Activated naive CD4-positive, alpha-beta T cell (primary cell): Measurements from ENCODE around the gene OGA.

Experiments used
- DNase-seq, 4 experiments: peaks; one replicate each; lab custom pipeline; 2025; lab: John Stamatoyannopoulos, UW

OGA gene

DNA sequence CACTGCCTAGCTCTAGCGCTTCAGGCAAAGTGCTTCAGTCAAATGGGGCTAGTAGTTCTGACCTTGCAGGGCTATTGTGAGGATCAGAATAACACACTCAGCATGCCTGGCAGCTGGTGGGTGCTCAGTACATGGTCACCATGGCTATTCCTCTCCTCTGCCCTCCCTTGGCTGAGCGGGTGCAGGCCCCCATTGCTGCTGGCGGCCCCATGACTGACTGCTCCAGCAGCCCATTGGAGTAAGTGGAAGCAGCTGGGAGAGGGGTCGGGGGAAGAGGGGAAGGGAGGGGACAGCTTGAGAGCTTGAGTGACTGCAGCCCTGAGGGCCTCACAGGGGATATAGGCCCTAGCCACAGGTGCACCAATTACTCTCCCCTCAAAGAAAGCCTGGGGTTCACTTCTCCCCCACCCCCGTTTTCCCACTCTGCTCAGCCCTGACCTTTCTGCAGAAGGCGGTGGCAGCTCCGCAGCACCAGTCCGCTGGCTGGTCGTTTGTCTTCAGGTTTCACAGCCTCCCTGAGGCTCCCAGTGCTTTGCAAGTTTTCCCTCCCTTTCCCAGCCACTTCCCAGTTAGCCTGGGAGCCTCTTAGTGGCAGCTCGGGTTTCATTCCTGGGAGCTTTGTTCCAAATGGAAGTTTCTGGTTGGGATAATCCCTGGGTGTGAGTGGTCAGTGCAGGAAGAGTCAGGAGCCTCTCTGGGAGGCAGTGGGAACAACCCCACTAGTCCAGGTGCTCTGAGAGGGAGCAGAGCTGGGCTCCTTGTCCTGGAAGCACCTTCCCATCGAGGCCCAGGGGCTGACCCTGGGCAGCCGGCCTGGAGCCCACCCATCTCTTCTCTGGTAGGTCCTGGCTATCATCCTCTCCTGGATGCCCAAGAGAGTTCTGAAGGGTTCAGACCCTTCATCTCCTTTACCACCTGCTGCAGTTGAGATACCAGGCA lies 58.7 kb downstream of the OGA start:
- DNase-seq, result no peak

DNA sequence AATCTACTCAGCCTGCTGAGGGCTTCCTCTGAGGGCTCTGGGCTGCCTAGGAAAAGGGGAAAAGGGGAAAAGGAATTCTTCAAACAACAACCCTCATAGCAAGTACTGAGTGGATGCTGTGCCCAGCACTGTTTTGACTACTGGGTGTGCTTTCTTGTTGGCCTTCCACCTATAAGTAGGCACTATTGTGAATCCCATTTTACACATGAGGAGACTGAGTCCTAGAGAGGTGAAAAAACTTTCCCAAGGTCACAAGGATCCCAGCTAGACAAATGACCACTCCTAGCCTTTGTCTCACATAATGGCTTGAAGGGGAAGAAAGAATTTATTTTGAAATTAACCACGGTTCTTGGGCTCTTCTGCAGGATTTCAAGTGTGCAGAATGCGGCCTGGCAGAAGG lies 59.4 kb downstream of the OGA start:
- DNase-seq, result no peak

DNA sequence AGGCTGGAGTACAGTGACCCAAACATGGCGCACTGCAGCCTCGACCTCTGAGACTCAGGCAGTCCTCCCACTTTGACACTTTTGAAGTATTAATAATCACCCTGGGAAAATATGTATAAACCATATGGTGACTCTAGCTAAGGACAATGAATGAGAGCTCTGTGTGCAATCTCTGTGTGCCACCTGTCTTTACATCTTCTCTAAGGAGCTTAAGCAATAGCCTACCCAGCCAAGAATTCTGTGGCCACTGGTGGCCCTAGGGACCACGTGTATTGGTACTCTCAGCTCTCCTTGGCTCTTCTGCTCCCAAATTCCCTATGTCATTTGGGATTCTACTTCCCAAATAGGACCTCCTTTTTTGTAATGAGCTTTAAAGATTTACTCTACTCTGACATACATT lies 66.0 kb downstream of the OGA start:
- DNase-seq, result no peak

DNA sequence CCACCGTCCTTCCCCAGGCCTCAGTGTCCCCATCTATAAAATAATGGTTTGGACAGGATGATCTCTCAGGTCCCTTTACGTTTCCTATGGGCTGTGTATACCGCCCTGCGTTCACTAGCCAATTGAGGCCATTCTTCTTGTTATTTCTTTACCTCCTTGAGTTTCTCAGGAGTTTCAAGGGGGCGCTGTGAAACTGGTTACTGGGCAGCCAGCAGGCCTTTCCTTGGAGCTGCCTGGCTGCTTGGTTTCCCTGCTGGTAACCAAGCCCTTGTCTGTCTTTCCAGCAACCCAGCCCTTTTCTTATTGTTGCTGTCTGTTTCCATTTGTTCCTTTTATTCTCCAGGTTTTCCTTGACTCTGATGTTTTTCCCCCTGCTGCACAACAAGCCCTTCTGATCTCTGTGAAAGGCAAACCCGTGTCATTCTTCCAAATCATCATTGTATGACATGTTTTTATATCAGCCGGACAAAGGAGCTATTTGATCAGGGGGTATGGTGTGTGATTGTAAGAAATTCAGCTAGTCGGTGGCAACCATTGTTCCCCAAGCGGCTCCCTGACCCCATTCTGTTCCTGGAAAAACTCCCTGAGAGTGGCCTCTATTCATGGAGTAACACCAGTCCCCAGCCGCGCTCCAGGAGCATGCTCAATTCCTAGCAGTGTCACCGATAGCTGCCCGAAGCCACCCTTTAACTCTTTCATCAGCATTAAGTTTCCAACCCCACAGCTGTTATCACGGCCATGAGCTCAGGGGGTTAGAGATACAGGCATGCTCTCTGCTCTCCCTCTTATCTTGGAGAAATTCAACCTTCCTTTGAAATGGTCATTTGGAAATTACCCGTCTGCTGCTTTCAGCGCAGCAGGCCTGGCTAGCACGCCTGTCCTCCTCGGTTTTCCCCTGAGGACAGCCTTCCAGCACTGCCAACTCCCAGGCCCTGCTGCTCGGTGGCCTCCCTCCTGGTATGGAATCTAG lies 68.9 kb downstream of the OGA start:
- DNase-seq, result no peak

DNA sequence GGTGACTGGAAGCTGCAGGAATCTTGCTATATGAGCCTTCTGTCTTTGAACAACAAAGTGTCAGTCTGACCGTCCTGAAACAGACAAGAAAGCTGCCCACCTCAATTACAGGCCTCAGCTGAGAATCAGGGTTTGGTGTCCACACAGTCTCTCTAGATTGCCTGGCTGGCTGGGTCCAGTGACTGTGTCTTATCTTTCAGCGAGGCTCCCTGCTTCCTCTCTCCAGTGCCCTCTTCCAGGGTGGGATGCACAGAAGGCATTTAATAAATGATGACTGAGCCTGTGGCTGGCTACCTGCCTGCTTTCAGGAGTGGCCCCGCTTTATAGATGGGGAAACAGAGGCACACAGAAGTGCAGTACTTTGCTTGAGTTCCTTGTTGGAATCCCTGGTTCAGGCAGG lies 69.7 kb downstream of the OGA start:
- no peak for DNase-seq

DNA sequence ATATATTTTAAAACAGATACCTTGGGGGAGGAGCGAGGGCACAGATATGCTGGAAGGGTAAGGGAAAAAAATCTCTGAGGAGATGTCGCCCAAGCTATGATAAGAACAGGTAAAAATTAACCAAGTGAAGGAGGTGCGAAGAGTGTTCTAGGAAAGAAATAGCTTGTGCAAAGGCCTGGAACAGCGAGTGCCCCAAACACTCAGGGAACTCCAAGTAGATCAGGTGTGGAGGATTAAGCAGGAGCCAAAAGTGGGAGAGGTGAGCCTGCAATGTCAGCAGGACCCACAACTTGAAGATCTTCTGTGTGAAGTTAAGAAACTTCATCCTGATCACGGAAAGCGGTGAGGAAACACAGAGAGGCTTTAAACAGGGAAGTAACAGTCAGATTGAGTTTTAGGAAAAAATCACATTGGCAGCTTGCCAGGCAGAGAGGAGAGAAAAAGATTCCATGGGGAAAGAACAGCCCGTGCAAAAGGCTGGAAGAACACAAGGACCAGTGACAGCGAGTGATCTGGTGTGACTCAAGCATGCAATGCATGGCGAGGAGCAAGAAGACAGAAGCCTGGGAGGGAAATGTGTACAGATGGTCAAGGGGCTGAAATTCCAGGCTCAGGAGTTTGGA lies 73.1 kb downstream of the OGA start:
- DNase-seq, result no peak

DNA sequence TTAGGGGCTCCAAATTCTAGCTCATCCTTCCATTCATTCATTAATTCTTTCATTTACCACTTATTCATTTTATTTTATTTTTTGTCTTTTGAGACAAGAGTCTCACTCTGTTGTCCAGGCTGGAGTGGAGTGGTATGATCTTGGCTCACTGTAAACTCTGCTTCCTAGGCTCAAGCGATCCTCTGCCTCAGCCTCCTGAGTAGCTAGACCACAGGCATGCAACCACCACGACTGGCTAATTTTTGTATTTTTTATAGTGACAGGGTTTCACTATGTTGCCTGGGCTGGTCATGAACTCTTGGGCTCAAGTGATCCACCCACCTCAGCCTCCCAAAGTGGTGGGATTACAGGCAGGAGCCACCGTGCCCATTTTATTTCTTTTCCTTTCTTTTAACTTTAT lies 74.0 kb downstream of the OGA start:
- DNase-seq, result no peak

DNA sequence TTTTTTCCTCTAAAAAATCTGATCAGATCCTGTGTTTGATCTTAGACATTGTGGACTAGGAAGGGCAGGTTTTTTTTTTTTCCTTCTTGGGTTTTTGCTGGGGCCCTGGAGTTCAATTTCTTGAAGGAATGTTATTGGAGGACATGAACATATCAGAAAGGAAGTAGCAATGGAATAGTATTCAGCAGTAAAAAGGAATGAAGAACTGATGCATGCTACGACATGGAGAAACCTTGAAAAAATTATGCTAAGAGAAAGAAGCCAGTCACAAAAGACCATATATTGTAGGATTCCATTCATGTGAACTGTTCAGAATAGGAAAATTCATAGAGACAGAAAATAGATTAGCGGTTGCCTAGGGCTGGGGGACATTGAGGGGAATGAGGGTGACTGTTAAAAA lies 76.3 kb downstream of the OGA start:
- DNase-seq, result no peak

DNA sequence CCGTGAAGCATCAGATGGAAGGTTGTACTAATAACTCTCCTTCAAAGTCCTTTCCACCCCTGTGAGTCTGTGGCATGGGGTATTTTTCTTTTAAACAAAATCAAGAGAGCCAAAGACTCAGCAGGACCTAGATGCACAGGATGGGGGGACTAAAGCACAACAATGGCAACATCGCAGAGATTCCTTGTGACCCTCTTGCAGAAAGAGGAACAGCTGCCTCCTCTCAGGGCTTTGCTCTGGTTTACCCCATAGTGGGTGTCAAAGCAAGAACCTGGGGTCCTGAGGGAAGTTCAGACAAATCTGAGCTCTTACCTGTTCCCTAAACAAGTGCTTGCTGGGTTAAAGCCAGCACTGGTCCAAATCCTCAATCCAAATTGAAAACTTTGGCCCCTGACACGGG lies 81.6 kb downstream of the OGA start:
- DNase-seq, result no peak
